ENCODE data around the gene MYBBP1A. TPM values are rescaled to one million over a fixed set of nuclear protein-coding genes. Genes with fewer than 3 reads are reported as not detected.
"Not testable (repeated sequence)": the region's sequence is repeated elsewhere in the genome, so short reads cannot be mapped to it uniquely, and the experiment has no call there.

MYBBP1A gene
- total RNA-seq, 1 experiment from 2014 or later: 177 TPM

DNA sequence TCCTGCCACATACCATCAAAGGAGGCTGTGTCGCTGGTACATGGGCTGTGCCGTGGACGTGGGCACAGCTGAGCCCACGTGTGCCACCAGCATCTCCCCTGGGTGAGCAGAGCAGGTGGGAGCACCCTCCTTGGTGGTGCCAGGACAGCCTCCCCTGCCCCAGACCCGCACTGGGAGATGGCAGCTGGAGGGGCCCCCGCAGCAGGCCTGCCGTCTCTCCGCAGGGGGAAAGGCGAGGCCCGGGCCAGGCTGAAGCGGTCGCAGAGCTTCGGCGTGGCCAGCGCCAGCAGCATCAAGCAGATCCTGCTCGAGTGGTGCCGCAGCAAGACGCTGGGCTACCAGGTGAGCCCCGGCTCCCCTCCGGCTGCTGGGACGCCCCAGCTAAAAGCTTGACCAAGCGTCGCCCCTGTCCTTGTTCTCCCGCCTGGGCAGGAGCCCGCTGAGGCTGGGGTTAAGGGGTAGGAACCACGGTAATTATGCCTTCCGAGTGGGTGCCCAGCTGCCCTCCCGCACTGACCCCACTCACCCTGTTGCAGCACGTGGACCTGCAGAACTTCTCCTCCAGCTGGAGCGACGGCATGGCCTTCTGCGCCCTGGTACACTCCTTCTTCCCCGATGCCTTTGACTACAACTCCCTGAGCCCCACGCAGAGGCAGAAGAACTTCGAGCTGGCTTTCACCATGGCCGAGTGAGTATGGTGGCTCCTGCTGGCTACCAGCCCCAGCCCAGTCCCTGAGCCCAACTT, 41.6 kb upstream of the MYBBP1A start:
- no peak for DNase-seq (ENCODE audit: low spot score)
- H3K27ac ChIP-seq (ENCODE audit: low read depth, low read length, poor library complexity, severe bottlenecking): no peak overlapping the region
- CTCF ChIA-PET: no interaction called here
- H3K27me3 ChIP-seq (replicated peaks; ENCODE audit: insufficient read depth, low read depth, low read length, poor library complexity): no peaks in the 10 kb centered on the region
- POLR2A ChIA-PET (ENCODE audit: low non-redundant PET): no interaction called here
- H3K9me3 ChIP-seq (ENCODE audit: low read depth, low read length, poor library complexity, severe bottlenecking): no peaks in the 10 kb centered on the region
- no peaks in the 10 kb centered on the region for H3K36me3 ChIP-seq (ENCODE audit: insufficient read depth, low read length, poor library complexity, severe bottlenecking)
- no TSS peak for BruUV-seq (replicated peaks)
- H3K4me3 ChIP-seq (ENCODE audit: low read depth, low read length, poor library complexity, severe bottlenecking): no peak overlapping the region
- TF ChIP-seq, protein P1, sequence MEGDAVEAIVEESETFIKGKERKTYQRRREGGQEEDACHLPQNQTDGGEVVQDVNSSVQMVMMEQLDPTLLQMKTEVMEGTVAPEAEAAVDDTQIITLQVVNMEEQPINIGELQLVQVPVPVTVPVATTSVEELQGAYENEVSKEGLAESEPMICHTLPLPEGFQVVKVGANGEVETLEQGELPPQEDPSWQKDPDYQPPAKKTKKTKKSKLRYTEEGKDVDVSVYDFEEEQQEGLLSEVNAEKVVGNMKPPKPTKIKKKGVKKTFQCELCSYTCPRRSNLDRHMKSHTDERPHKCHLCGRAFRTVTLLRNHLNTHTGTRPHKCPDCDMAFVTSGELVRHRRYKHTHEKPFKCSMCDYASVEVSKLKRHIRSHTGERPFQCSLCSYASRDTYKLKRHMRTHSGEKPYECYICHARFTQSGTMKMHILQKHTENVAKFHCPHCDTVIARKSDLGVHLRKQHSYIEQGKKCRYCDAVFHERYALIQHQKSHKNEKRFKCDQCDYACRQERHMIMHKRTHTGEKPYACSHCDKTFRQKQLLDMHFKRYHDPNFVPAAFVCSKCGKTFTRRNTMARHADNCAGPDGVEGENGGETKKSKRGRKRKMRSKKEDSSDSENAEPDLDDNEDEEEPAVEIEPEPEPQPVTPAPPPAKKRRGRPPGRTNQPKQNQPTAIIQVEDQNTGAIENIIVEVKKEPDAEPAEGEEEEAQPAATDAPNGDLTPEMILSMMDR (conservative IDR thresholded peaks at IDR 0.05; ENCODE audit: low read depth, low read length): no peak
- no peak for TF ChIP-seq EZH2 (IDR thresholded peaks at IDR 0.05; ENCODE audit: borderline replicate concordance, low read depth, low read length, poor library complexity, severe bottlenecking)
- intact Hi-C loops (cut with micrococcal nuclease; ENCODE audit: unreplicated experiment): no loop called here
- H3K4me1 ChIP-seq (ENCODE audit: insufficient read depth, low read length, poor library complexity, severe bottlenecking): no peaks in the 10 kb centered on the region

DNA sequence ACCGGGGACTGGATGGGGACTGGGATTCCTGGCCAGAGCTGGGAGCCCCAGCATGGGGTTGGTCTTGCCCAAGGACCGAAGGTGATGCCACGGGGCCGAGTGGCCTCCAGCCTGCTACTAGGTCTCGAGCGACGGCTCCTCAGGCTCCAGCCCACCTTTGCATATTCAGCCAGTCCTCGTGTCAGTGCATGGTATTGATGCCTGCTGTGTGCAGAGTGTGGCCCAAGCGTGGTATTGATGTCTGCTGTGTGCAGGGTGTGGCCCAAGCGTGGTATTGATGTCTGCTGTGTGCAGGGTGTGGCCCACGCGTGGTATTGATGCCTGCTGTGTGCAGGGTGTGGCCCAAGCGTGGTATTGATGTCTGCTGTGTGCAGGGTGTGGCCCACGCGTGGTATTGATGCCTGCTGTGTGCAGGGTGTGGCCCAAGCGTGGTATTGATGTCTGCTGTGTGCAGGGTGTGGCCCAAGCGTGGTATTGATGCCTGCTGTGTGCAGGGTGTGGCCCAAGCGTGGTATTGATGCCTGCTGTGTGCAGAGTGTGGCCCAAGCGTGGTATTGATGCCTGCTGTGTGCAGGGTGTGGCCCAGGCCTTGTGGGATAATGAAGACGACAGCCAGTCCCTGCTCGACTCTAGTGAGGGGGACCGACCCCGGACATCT, 40.6 kb upstream of the MYBBP1A start:
- intact Hi-C loops (cut with micrococcal nuclease; ENCODE audit: unreplicated experiment): not testable (repeated sequence)

DNA sequence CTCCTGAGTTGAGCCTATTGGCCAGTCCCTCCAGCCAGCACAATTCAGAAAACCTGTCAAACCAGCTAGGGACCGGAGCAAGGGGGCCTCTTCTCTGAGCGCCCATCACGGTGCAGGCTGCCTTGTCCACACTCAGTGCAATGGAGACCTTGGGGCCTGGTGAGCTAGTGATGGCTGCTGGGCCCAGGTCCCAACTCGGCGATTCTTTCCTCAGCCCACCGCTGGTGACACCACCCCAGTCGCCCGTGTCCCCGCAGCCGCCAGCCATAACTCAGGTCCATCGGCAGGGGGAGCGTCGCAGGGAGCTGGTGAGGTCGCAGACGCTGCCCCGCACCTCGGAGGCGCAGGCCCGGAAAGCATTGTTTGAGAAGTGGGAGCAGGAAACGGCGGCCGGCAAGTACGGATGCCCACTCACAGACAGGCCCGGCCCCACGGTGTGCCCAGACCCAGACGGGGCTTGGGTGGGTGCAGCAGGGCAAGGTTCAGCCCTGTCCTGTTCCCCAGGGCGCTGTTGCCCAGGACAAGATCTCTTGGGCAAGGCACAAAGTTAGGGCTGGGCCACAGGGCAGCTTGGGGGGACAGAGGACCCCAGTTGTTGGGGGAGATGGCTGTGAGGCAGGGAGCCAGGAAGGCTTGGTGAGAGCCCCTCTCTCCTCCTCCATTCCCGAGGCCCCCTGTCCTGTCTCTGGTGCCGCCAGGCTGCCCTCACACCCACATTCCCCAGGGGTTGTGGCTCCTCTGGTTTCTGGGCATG, 39.9 kb upstream of the MYBBP1A start:
- Histone ChIP-seq H3K4me1 (ENCODE audit: insufficient read depth, low read length, poor library complexity, severe bottlenecking) (no peaks in the 10 kb centered on the region), H3K36me3 (ENCODE audit: insufficient read depth, low read length, poor library complexity, severe bottlenecking) (no peaks in the 10 kb centered on the region), H3K27me3 (replicated peaks; ENCODE audit: insufficient read depth, low read depth, low read length, poor library complexity) (no peaks in the 10 kb centered on the region), H3K9me3 (ENCODE audit: low read depth, low read length, poor library complexity, severe bottlenecking) (no peaks in the 10 kb centered on the region), H3K27ac (ENCODE audit: low read depth, low read length, poor library complexity, severe bottlenecking) (no peak overlapping the region), H3K4me3 (ENCODE audit: low read depth, low read length, poor library complexity, severe bottlenecking) (no peak overlapping the region)
- no TSS peak for BruUV-seq (replicated peaks)
- CTCF ChIA-PET: no interaction called here
- POLR2A ChIA-PET (ENCODE audit: low non-redundant PET): no interaction called here
- intact Hi-C loops (cut with micrococcal nuclease; ENCODE audit: unreplicated experiment): no loop called here
- DNase-seq (ENCODE audit: low spot score): no peak
- TF ChIP-seq EZH2 (IDR thresholded peaks at IDR 0.05; ENCODE audit: borderline replicate concordance, low read depth, low read length, poor library complexity, severe bottlenecking): no peak
- TF ChIP-seq, protein P1 (conservative IDR thresholded peaks at IDR 0.05; ENCODE audit: low read depth, low read length): no peak

More for the DNA sequence above, 40.6 kb upstream of the MYBBP1A start:
- CTCF ChIA-PET; H3K27ac ChIP-seq (ENCODE audit: low read depth, low read length, poor library complexity, severe bottlenecking); H3K36me3 ChIP-seq (ENCODE audit: insufficient read depth, low read length, poor library complexity, severe bottlenecking); DNase-seq (ENCODE audit: low spot score); H3K9me3 ChIP-seq (ENCODE audit: low read depth, low read length, poor library complexity, severe bottlenecking); BruUV-seq (replicated peaks); H3K4me1 ChIP-seq (ENCODE audit: insufficient read depth, low read length, poor library complexity, severe bottlenecking); POLR2A ChIA-PET (ENCODE audit: low non-redundant PET); H3K4me3 ChIP-seq (ENCODE audit: low read depth, low read length, poor library complexity, severe bottlenecking); H3K27me3 ChIP-seq (replicated peaks; ENCODE audit: insufficient read depth, low read depth, low read length, poor library complexity): not testable (repeated sequence)

All from A673 (cell line).